NCI-H2107 (cell line): Measurements from ENCODE around the gene CUL3.

Experiments
- DNase-seq: peaks from one replicate; lab custom pipeline; 2025; lab: John Stamatoyannopoulos, UW

The CUL3 gene

GRCh38 chr2:224580248-224580647 lies 4.9 kb downstream of the CUL3 start:
- DNase-seq = no peak

DNA sequence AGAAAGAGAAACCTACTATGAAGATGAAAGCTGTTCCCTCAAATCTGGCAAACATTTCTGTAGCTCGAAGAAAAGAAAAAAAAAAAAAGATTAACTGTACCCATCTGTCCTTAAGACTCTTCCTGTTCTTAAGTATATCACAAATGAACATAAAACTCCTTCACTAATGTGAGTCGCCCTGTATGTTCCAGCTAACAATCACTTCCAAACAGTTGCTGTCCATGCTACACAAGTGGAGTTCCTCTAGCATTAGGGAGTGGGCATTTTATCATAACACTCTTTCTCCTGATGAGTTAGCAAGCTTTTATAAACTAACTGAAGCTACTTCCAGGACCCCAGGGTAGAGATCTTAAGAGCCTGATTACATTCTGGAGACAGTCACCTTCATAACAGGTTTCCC lies 5.8 kb downstream of the CUL3 start:
- DNase-seq = no peak

DNA sequence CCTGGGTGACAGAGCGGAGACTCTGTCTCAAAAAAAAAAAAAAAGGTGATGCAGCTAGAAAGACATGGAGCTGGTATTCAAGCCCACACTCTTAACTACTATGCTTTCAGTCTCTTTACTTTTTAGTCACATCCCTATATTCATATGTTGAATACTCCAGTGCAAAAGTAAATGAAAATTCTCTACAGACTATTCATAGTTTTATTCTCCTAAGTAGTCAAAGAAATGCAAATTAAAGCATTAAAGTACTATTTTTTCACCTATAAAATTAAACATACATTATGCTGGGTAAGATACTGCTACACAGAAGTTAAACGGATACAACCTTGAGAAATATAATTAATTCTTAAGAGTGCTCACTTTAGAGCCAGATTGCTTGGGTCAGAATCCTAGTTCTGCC lies 7.6 kb downstream of the CUL3 start:
- no peak for DNase-seq

- DNase-seq = no peak
Observed at GRCh38 chr2:224576088-224576715, 9.0 kb downstream of the CUL3 start.

DNA sequence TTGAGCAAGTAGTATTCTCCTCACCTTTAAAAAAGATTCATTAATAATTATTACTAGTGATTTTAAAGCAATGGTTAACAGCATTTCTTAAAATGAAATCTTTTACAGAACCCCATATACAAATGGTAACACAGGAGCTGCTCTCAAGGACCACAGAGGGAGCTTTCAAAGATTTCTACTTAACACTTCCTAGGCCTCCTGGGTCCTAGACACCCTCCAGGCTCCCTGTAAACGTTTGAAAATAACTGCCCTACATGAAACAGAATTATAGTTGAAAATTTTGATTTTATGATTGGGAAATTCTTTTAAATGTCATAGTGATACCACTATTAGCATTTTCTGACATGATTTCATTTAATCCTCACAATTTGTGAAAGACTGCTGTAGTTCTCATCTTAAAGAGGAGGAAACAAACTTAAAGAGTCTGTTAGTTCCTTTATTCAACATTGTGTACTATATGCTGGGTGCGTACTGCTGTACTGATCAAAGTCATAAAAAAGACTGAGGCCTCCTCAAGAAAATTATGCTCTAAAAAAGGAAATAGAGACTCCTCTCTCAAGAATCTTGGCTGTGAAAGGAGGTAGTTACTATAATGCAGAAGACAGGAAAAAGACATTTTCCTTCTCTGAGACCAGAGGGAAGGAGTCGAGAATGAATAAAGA lies 10.6 kb downstream of the CUL3 start:
- DNase-seq = no peak

GRCh38 chr2:224573724-224574123 lies 11.4 kb downstream of the CUL3 start:
- DNase-seq = no peak

DNA sequence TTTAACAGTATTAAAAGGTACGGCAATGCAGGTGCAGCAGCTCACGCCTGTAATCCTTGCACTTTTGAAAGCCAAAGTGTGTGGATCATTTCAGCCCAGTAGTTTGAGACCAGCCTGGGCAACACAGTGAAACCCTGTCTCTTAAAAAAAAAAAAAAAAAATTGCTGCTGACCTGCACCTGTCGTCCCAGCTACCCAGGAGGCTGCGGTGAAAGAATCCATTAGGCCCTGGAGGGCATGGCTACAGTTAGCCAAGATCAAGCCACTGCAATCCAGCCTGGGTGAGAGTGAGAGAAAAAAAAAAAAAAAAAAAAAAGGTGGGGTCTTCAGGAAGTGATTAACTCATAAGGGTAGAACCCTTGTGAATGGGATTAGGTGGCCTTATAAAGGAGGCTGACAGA lies 12.8 kb downstream of the CUL3 start:
- DNase-seq = no peak

- DNase-seq = no peak
Observed at GRCh38 chr2:224570328-224570993, 14.7 kb downstream of the CUL3 start.

GRCh38 chr2:224569654-224570053 lies 15.5 kb downstream of the CUL3 start:
- DNase-seq = no peak

DNA sequence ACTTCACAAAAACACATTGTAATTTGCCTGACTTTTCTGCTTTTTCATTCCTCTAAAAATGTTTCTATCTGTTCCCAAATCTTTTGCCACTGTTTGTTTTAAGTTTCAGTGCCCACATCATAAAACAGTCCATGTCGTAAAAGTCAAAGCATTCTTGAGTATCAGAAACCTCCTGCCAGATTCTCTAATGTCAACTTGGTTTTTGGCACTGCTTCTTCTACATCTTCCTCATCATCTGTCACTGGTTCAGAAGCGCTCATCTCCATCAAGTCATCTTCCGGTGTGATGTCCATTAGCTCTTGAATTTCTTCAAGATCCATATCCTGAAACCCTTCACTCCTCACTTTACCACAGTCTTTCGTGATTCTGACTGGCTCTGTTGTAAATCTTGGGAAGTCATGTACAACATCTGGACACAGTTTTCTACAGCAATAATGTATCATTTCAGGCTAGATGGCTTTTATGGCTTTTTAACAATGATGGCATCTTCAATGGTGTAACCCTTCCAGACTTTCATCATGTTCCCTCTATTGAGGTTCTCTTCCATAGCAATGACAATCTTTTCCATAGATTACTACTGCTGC lies 19.6 kb downstream of the CUL3 start:
- DNase-seq = no peak

- no peak for DNase-seq
Observed at GRCh38 chr2:224563537-224563936, 21.6 kb downstream of the CUL3 start.

- DNase-seq = no peak
Observed at GRCh38 chr2:224562831-224563230, 22.3 kb downstream of the CUL3 start.

GRCh38 chr2:224561234-224562005 lies 23.7 kb downstream of the CUL3 start:
- DNase-seq = no peak

DNA sequence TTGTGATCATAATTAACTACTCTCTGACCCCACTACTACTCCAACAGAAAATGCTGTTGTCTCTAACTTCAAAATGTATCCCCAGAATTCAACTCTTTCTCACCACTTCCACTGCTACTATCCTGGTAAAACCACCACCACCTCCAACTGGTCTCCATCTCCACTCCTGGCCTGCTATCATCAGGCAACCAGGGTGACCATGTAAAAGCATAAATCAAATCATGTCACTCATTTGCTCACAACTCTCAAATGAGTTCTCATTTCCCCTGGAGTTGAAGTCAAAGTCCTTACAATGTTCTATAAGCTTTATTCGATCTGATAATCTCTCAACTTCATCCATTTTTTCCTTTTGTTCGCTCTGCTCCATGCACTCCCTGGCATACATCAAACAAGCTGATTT lies 24.6 kb downstream of the CUL3 start:
- no peak for DNase-seq

DNA sequence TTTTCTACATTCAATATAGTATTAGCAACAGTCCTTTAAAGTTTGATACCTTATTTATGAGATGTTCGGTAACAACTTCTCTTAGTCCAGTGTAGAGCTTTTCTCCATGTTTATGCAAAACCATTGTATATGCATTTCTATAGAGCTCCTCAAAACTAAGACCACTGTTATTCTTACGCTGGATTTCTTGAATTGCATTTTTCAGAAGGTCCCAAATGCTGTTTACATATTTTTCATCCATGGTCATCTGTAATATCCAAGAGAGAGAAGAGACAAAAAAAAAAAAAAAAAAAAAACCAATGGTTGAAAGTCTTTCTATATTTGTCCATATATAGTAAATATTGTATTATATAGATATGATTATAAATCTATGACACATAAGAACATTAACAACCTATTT lies 27.6 kb downstream of the CUL3 start:
- DNase-seq = no peak

- DNase-seq = no peak
Observed at GRCh38 chr2:224556381-224556780, 28.8 kb downstream of the CUL3 start.

GRCh38 chr2:224555823-224556366 lies 29.3 kb downstream of the CUL3 start:
- DNase-seq = no peak

- no peak for DNase-seq
Observed at GRCh38 chr2:224552771-224553170, 32.4 kb downstream of the CUL3 start.

DNA sequence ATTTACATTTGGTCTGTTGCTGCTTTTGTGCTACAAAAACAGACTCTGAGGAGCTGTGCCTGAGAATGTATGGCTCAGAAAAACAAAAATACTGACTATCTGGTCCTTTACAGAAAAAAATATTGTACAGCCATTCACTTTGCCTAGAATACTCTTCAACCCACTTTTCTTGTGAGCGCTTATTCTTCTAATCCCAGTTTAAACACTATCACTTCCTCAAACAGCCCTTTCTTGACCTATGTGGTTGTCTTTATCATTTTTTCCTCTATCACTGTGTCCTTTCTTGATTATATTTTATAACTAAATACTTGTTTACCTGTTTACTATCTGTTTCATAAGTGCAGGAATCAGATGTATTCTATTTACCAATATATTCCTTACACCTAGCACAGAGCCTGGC lies 33.5 kb downstream of the CUL3 start:
- DNase-seq = no peak

DNA sequence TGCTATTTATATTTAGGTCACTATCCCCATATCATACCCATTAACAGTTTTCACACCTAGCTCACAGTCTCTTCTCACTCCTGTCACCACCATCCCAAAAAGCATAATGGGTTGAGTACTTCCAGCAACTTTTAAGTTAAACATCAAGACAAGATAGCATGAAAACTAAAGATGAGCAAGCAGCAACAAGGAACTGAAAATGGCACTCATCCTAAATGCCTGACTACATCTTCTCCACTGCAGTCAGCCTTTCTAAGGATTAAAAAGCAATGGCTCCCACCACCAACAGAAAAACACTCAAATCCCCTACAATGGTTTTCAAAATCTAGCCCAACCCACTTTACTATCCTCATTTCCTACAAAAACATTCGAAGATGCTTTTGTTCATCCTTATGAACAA lies 38.2 kb downstream of the CUL3 start:
- no peak for DNase-seq

DNA sequence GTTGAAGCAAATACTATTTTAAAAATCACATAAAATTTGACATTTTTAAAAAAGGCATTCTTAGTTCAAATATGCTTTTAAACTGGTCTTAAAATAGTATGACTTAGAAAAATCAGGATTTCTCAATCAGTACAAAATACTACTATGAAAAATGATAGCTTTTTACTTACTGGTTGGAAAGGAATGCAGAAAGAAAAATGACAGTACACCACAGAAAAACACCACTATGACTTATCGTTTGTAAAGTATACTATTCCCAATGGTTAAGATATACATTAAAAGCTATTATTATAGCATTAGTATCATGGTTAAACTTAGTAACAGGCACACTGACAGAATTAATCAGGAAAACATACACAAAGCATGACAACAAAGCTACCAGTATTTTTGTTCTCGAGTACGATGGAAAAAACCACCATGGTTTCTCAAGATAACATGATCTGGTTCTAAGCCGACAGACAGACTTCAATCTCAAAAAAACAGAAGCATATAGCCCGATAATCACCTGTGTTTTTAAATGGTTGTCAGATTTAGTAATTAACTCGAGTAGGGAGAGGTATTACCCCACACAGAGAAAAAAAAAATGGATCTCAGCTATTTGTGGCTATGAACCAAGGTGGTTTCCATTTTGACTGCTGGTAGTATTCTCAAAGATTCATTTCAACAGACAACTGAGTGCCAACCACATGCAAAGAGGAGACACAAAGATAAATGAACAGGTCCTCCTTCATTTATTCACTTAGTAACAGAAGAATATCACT lies 39.1 kb downstream of the CUL3 start:
- no peak for DNase-seq
